AG04449 (cell line): ENCODE results near the gene MBNL3.
"Not testable (repeated sequence)": the region's sequence is repeated elsewhere in the genome, so short reads cannot be mapped to it uniquely, and the experiment has no call there.

Experiments
- CTCF ChIA-PET: fragments of 350-600 bp; formaldehyde crosslinking; extraction: SDS; loops from one replicate; lab custom pipeline; 2021; ENCODE audit warnings: antibody characterized with exemption; lab: Yijun Ruan, JAX
- POLR2A ChIA-PET: fragments of 400-600, 350-600 bp; formaldehyde crosslinking; extraction: SDS; loops from one replicate; lab custom pipeline; 2020; ENCODE audit warnings: antibody characterized with exemption, inconsistent platforms; lab: Yijun Ruan, JAX
- DNase-seq: peaks from one replicate; pipeline ENCODE4 v3.0.0-alpha.2; 2010; ENCODE audit warnings: low read depth, low spot score
- H3K4me3 ChIP-seq: 2 replicates; pipeline ENCODE4 v1.5.1; 2011; ENCODE audit warnings: low read depth, mild to moderate bottlenecking, control low read depth, low read length
- CTCF ChIP-seq: IDR thresholded peaks from one replicate; pipeline ENCODE4 v1.5.1; 2011; ENCODE audit warnings: mild to moderate bottlenecking, moderate library complexity, low read length, control low read depth, inconsistent platforms; ENCODE audit not compliant: insufficient read depth; ENCODE audit errors: missing control alignments

Gene MBNL3

GRCh38 chrX:132330156-132330729 is 158.6 kb downstream of the MBNL3 start:
- CTCF ChIA-PET: no interaction called here
- TF ChIP-seq CTCF: no peak
- no peak for DNase-seq

GRCh38 chrX:132326960-132327359 is 161.9 kb downstream of the MBNL3 start:
- CTCF ChIA-PET, H3K4me3 ChIP-seq, DNase-seq, POLR2A ChIA-PET: not testable (repeated sequence)

More at GRCh38 chrX:132330156-132330729, 158.6 kb downstream of the MBNL3 start:
- H3K4me3 ChIP-seq: no peak overlapping the region
- POLR2A ChIA-PET: no interaction called here
